Loucy (cell line): ENCODE measurements around the gene BOC.

Experiments
- H2AFZ ChIP-seq: fragments of 200-600 bp; sonication (generic); 2 replicates; pipeline ENCODE4 v1.6.0; 2016; ENCODE audit warnings: antibody characterized with exemption, mild to moderate bottlenecking, low read length, moderate library complexity
- H3F3A ChIP-seq: fragments of 200-600 bp; 2 replicates; pipeline ENCODE4 v1.6.0; 2016; ENCODE audit warnings: antibody characterized with exemption, low read depth, mild to moderate bottlenecking
- H3K27me3 ChIP-seq: fragments of 200-600 bp; sonication (generic); 2 replicates; pipeline ENCODE4 v1.6.1; 2014; ENCODE audit warnings: low read length, mild to moderate bottlenecking; ENCODE audit not compliant: insufficient read depth, poor library complexity, severe bottlenecking
- H3K36me3 ChIP-seq: fragments of 200-600 bp; sonication (generic); 2 replicates; pipeline ENCODE4 v1.6.1; 2016; ENCODE audit warnings: low read length; ENCODE audit not compliant: insufficient read depth
- H3K4me1 ChIP-seq: fragments of 200-600 bp; sonication (generic); 2 replicates; pipeline ENCODE4 v1.5.1; 2014; ENCODE audit warnings: low read length, mild to moderate bottlenecking; ENCODE audit not compliant: insufficient read depth, poor library complexity, severe bottlenecking
- H3K4me2 ChIP-seq: fragments of 200-600 bp; sonication (generic); 2 replicates; pipeline ENCODE4 v1.6.0; 2014; ENCODE audit warnings: antibody characterized with exemption, low read length, low read depth, mild to moderate bottlenecking; ENCODE audit not compliant: poor library complexity, severe bottlenecking
- H3K4me3 ChIP-seq: fragments of 200-600 bp; sonication (generic); 2 replicates; pipeline ENCODE4 v1.5.1; 2014; ENCODE audit warnings: low read length, mild to moderate bottlenecking, mixed read lengths; ENCODE audit not compliant: poor library complexity, severe bottlenecking
- H3K79me2 ChIP-seq: fragments of 200-600 bp; sonication (generic); 2 replicates; pipeline ENCODE4 v1.6.1; 2014; ENCODE audit warnings: low read length; ENCODE audit not compliant: insufficient read depth
- H3K9ac ChIP-seq: fragments of 200-600 bp; sonication (generic); 2 replicates; pipeline ENCODE4 v1.6.0; 2014; ENCODE audit warnings: mild to moderate bottlenecking, low read depth, low read length, moderate library complexity; ENCODE audit not compliant: poor library complexity, severe bottlenecking
- H3K9me2 ChIP-seq: fragments of 200-600 bp; sonication (generic); replicated peaks from 2 replicates; pipeline ENCODE4 v1.6.1; 2016; ENCODE audit warnings: low read depth, low read length, mixed read lengths
- H3K9me3 ChIP-seq: fragments of 200-600 bp; sonication (generic); 2 replicates; pipeline ENCODE4 v1.6.1; 2014; ENCODE audit warnings: mild to moderate bottlenecking, antibody characterized with exemption, low read length, low read depth; ENCODE audit not compliant: insufficient read depth
- H4K20me1 ChIP-seq: fragments of 200-600 bp; sonication (generic); 2 replicates; pipeline ENCODE4 v1.6.0; 2014; ENCODE audit warnings: antibody characterized with exemption, low read length, mild to moderate bottlenecking; ENCODE audit not compliant: insufficient read depth, poor library complexity, severe bottlenecking
- CTCF ChIP-seq: fragments of 200-600 bp; sonication (generic); conservative IDR thresholded peaks from 2 replicates; pipeline ENCODE4 v1.5.1; 2014; ENCODE audit warnings: mild to moderate bottlenecking, antibody characterized with exemption, low read length
- EZH2phosphoT487 ChIP-seq: fragments of 200-600 bp; IDR thresholded peaks from 2 replicates; pipeline ENCODE4 v1.6.1; 2018; ENCODE audit warnings: antibody characterized with exemption, mild to moderate bottlenecking, moderate library complexity, borderline replicate concordance

Gene BOC

GRCh38 chr3:113253702-113254101, 42.3 kb downstream of the BOC start:
- Histone ChIP-seq H3K36me3 (no peaks in the 10 kb centered on the region), H3K4me1 (no peaks in the 10 kb centered on the region), H3K79me2 (no peaks in the 10 kb centered on the region), H3K9me3 (no peaks in the 10 kb centered on the region), H3F3A (no peaks in the 10 kb centered on the region), H3K4me3 (no peak overlapping the region), H3K9ac (no peak overlapping the region), H3K9me2 (no peaks in the 10 kb centered on the region), H4K20me1 (no peaks in the 10 kb centered on the region), H3K27me3 (no peaks in the 10 kb centered on the region), H2AFZ (no peak overlapping the region), H3K4me2 (no peak overlapping the region)
- no peak for TF ChIP-seq EZH2phosphoT487
- TF ChIP-seq CTCF: no peak

GRCh38 chr3:113254171-113254947, 43.0 kb downstream of the BOC start:
- H2AFZ ChIP-seq: no peak overlapping the region
- no peaks in the 10 kb centered on the region for H3K9me2 ChIP-seq
- no peaks in the 10 kb centered on the region for H3K9me3 ChIP-seq
- H3K36me3 ChIP-seq: no peaks in the 10 kb centered on the region
- H4K20me1 ChIP-seq: no peaks in the 10 kb centered on the region
- no peak overlapping the region for H3K9ac ChIP-seq
- H3K4me3 ChIP-seq: no peak overlapping the region
- no peaks in the 10 kb centered on the region for H3K79me2 ChIP-seq
- no peak for TF ChIP-seq CTCF
- no peaks in the 10 kb centered on the region for H3F3A ChIP-seq
- no peak overlapping the region for H3K4me2 ChIP-seq
- H3K4me1 ChIP-seq: no peaks in the 10 kb centered on the region
- H3K27me3 ChIP-seq: no peaks in the 10 kb centered on the region

GRCh38 chr3:113255100-113255853, 43.9 kb downstream of the BOC start:
- H3K9me2 ChIP-seq: no peaks in the 10 kb centered on the region
- H3K9me3 ChIP-seq: no peaks in the 10 kb centered on the region
- no peaks in the 10 kb centered on the region for H4K20me1 ChIP-seq
- no peak overlapping the region for H3K4me2 ChIP-seq
- no peak overlapping the region for H3K4me3 ChIP-seq
- H3K27me3 ChIP-seq: no peaks in the 10 kb centered on the region
- no peak overlapping the region for H2AFZ ChIP-seq
- no peaks in the 10 kb centered on the region for H3K36me3 ChIP-seq
- TF ChIP-seq CTCF (no peak), EZH2phosphoT487 (no peak)
- H3K79me2 ChIP-seq: no peaks in the 10 kb centered on the region
- no peaks in the 10 kb centered on the region for H3K4me1 ChIP-seq
- no peaks in the 10 kb centered on the region for H3F3A ChIP-seq
- H3K9ac ChIP-seq: no peak overlapping the region
